K562 (cell line): ENCODE measurements around the gene POLR2C. TPM values are rescaled to one million over a fixed set of nuclear protein-coding genes. Genes with fewer than 3 reads are reported as not detected.

ENCODE experiments used
- BCOR ChIP-seq: fragments of 450-650 bp; IDR thresholded peaks from 2 replicates; pipeline ENCODE4 v1.6.1; 2016
- BDP1 ChIP-seq: IDR thresholded peaks from 3 replicates; pipeline ENCODE4 v1.6.1; 2011; ENCODE audit not compliant: insufficient read length, insufficient read depth
- C11orf30 ChIP-seq: fragments of 450-650 bp; IDR thresholded peaks from 2 replicates; pipeline ENCODE4 v1.6.1; 2016; ENCODE audit warnings: low read depth, mild to moderate bottlenecking
- E2F4 ChIP-seq: sonication (generic); formaldehyde crosslinking; IDR thresholded peaks from 2 replicates; pipeline ENCODE4 v1.8.0; 2022; ENCODE audit warnings: mild to moderate bottlenecking, low read depth, missing genetic modification reagents
- FOSL1 ChIP-seq: fragments of 200-800 bp; sonication (Bioruptor generic); conservative IDR thresholded peaks from 2 replicates; pipeline ENCODE4 v1.6.1; 2016; ENCODE audit warnings: missing genetic modification characterization, missing compliant biosample characterization
- GATA2 ChIP-seq: sonication (generic); formaldehyde crosslinking; IDR thresholded peaks from 2 replicates; pipeline ENCODE4 v1.4.0; 2020; ENCODE audit warnings: mild to moderate bottlenecking, missing genetic modification reagents
- IRF2 ChIP-seq: sonication (generic); formaldehyde crosslinking; IDR thresholded peaks from 2 replicates; pipeline ENCODE4 v1.8.1; 2022; ENCODE audit warnings: mild to moderate bottlenecking, missing genetic modification reagents
- JUNB ChIP-seq: fragments of 450-650 bp; formaldehyde crosslinking; conservative IDR thresholded peaks from 2 replicates; pipeline ENCODE4 v1.4.0; 2020; ENCODE audit warnings: mild to moderate bottlenecking
- KAT2B ChIP-seq: IDR thresholded peaks from one replicate; pipeline ENCODE4 v1.6.1; 2012; ENCODE audit warnings: low read depth, mild to moderate bottlenecking, control low read depth, inconsistent platforms, low read length, moderate library complexity
- MXD1 ChIP-seq: fragments of 250-450 bp; sonication (Bioruptor Pico); IDR thresholded peaks from 2 replicates; pipeline ENCODE4 v1.8.0; 2021; ENCODE audit warnings: borderline replicate concordance, mild to moderate bottlenecking, moderate library complexity; ENCODE audit not compliant: poor library complexity, severe bottlenecking
- OTX1 ChIP-seq: fragments of 450-650 bp; formaldehyde crosslinking; IDR thresholded peaks from 2 replicates; pipeline ENCODE4 v1.4.0; 2022; ENCODE audit warnings: mild to moderate bottlenecking
- POLR2AphosphoS2 ChIP-seq: IDR thresholded peaks from 2 replicates; pipeline ENCODE4 v1.6.1; 2012; ENCODE audit warnings: low read length, improper control_type of control experiment
- SMARCA5 ChIP-seq: fragments of 450-650 bp; IDR thresholded peaks from 2 replicates; pipeline ENCODE4 v1.6.1; 2016
- TCF7L2 ChIP-seq: fragments of 150-350 bp; IDR thresholded peaks from 2 replicates; pipeline ENCODE4 v1.6.1; 2016; ENCODE audit warnings: low read depth, mild to moderate bottlenecking, low read length, moderate library complexity
- ZBTB7A ChIP-seq: IDR thresholded peaks from 2 replicates; pipeline ENCODE4 v1.6.1; 2011; ENCODE audit warnings: low read depth, mild to moderate bottlenecking, low read length, moderate library complexity, borderline replicate concordance; ENCODE audit not compliant: control insufficient read depth
- ZFP30 ChIP-seq: fragments of 250-450 bp; sonication (Bioruptor Pico); IDR thresholded peaks from 2 replicates; pipeline ENCODE4 v1.8.0; 2022; ENCODE audit warnings: moderate library complexity, mild to moderate bottlenecking, inconsistent platforms, borderline replicate concordance
- ZNF175 ChIP-seq: fragments of 200-800 bp; sonication (Bioruptor generic); IDR thresholded peaks from 2 replicates; pipeline ENCODE4 v1.6.1; 2016; ENCODE audit warnings: low read depth, mild to moderate bottlenecking, missing genetic modification characterization, missing compliant biosample characterization
- ZNF217 ChIP-seq: sonication (generic); formaldehyde crosslinking; IDR thresholded peaks from 2 replicates; pipeline ENCODE4 v1.8.0; 2022; ENCODE audit warnings: mild to moderate bottlenecking, missing genetic modification reagents
- ZNF644 ChIP-seq: fragments of 200-800 bp; sonication (Bioruptor generic); IDR thresholded peaks from 2 replicates; pipeline ENCODE4 v1.6.1; 2016; ENCODE audit warnings: low read depth, missing genetic modification characterization, missing compliant biosample characterization
- polyA plus RNA-seq, 8 experiments: library from polyadenylated mRNA; depleted of rRNA in 4 of 8; stranded (reverse) in 5 of 8; unstranded in 3 of 8; fragments of >200 nt; fragmentation: Nextera tagmentation in 2 of 8; fragmentation: Illumina TruSeq in 1 of 8; extraction: Ambion mirVana in 2 of 8; extraction: Trizol in 1 of 8; gene quantifications; 2 replicates each; pipeline versions ENCODE4 v1.2.1 to v1.2.3, GENCODE V29; 2011 to 2014; ENCODE audit warnings: inconsistent platforms in 1 of 8, missing spikeins in 1 of 8
- total RNA-seq, 7 experiments: library from RNA; depleted of rRNA in 6 of 7; stranded (reverse); fragments of >200 nt in 6 of 7; fragmentation: Illumina TruSeq in 2 of 7; extraction: Trizol in 2 of 7; gene quantifications; 2 replicates each; pipeline versions ENCODE4 v1.2.1 to v1.2.3, GENCODE V29; 2011 to 2021; ENCODE audit warnings: low replicate concordance in 1 of 7
- TF ChIP-seq, protein P1 (sequence below), 3 experiments: fragments of 200-800 bp in 1 of 3; sonication (Bioruptor generic) in 1 of 3; sonication (generic) in 1 of 3; formaldehyde crosslinking in 1 of 3; IDR thresholded peaks; 2 replicates each; pipeline versions ENCODE4 v1.6.1 to v1.8.0; 2016 to 2022; ENCODE audit warnings: mild to moderate bottlenecking in 2 of 3, missing compliant biosample characterization in 2 of 3, missing genetic modification characterization in 2 of 3, missing genetic modification reagents in 1 of 3
- TF ChIP-seq, protein P2 (sequence below): sonication (generic); IDR thresholded peaks from 2 replicates; pipeline ENCODE4 v1.6.1; 2016
- TF ChIP-seq, protein P3 (sequence below): fragments of 200-800 bp; sonication (Bioruptor generic); IDR thresholded peaks from 2 replicates; pipeline ENCODE4 v1.6.1; 2017; ENCODE audit warnings: missing genetic modification characterization, missing compliant biosample characterization

Gene POLR2C
- total and polyA plus RNA-seq, 9 of the 15 experiments (the other 6 are each of a cell fraction or from before 2014, with no cell fraction given) = 70.3 to 163 (median 92.3) TPM

GRCh38 chr16:57462209-57462977 is at the start of gene POLR2C (continued):
- TF ChIP-seq, protein P1, sequence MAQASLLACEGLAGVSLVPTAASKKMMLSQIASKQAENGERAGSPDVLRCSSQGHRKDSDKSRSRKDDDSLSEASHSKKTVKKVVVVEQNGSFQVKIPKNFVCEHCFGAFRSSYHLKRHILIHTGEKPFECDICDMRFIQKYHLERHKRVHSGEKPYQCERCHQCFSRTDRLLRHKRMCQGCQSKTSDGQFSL (CRISPR knock-in tag; IDR thresholded peaks at IDR 0.05) = no peak
- TF ChIP-seq, protein P1 (tag; IDR thresholded peaks at IDR 0.05) = no peak
- TF ChIP-seq OTX1 (CRISPR knock-in tag) (0 out of 2 replicates have a peak, but pooled peaks have one; percentile 5), ZNF217 (CRISPR knock-in tag) (no peak), BDP1 (no peak), MXD1 (CRISPR knock-in tag) (peak; percentile 16), SMARCA5 (no peak), POLR2AphosphoS2 (peak; percentile 74), JUNB (CRISPR knock-in tag) (no peak), ZBTB7A (0 out of 2 replicates have a peak, but pooled peaks have one; percentile 47), IRF2 (CRISPR knock-in tag) (no peak), ZNF175 (CRISPR knock-in tag) (no peak), KAT2B (no peak), TCF7L2 (no peak), FOSL1 (tag) (no peak; the same call in 1 of the 2 replicates), E2F4 (CRISPR knock-in tag) (no peak), BCOR (no peak), ZNF644 (tag) (no peak), GATA2 (CRISPR knock-in tag) (no peak), ZFP30 (CRISPR knock-in tag) (no peak), C11orf30 (peak; percentile 90)
- TF ChIP-seq, protein P2, sequence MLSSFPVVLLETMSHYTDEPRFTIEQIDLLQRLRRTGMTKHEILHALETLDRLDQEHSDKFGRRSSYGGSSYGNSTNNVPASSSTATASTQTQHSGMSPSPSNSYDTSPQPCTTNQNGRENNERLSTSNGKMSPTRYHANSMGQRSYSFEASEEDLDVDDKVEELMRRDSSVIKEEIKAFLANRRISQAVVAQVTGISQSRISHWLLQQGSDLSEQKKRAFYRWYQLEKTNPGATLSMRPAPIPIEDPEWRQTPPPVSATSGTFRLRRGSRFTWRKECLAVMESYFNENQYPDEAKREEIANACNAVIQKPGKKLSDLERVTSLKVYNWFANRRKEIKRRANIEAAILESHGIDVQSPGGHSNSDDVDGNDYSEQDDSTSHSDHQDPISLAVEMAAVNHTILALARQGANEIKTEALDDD = no peak
- TF ChIP-seq, protein P3, sequence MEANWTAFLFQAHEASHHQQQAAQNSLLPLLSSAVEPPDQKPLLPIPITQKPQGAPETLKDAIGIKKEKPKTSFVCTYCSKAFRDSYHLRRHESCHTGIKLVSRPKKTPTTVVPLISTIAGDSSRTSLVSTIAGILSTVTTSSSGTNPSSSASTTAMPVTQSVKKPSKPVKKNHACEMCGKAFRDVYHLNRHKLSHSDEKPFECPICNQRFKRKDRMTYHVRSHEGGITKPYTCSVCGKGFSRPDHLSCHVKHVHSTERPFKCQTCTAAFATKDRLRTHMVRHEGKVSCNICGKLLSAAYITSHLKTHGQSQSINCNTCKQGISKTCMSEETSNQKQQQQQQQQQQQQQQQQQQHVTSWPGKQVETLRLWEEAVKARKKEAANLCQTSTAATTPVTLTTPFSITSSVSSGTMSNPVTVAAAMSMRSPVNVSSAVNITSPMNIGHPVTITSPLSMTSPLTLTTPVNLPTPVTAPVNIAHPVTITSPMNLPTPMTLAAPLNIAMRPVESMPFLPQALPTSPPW (CRISPR knock-in tag) = peak; percentile 61
